C4-2B (cell line): Measurements from ENCODE around the gene KIAA0408.
"Not testable (repeated sequence)": the region's sequence is repeated elsewhere in the genome, so short reads cannot be mapped to it uniquely, and the experiment has no call there.

Experiments
- CTCF ChIP-seq: fragments of 450-650 bp; conservative IDR thresholded peaks from 2 replicates; pipeline ENCODE4 v1.5.1; 2017; ENCODE audit warnings: mild to moderate bottlenecking
- ZFX ChIP-seq: fragments of 450-650 bp; IDR thresholded peaks from 2 replicates; pipeline ENCODE4 v1.6.1; 2017

DNA sequence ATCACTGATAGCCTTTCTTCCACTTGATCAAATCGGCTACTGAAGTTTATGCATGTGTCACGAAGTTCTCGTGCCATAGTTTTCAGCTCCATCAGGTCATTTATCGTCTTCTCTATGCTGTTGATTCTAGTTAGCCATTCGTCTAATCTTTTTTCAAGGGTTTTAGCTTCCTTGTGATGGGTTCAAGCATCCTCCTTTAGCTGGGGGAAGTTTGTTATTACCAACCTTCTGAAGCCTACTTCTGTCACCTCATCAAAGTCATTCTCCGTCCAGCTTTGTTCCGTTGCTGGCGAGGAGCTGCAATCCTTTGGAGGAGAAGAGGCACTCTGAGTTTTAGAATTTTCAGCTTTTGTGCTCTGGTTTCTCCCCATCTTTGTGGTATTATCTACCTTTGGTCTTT lies 47.2 kb downstream of the KIAA0408 start:
- TF ChIP-seq CTCF, ZFX: not testable (repeated sequence)
